HG03457 (cell line): ENCODE measurements around the gene CLINT1.
A peak's percentile ranks its signal among the peaks of the same experiment; 100 is the strongest.
"Not testable (repeated sequence)": the region's sequence is repeated elsewhere in the genome, so short reads cannot be mapped to it uniquely, and the experiment has no call there.

Experiments used
- ATAC-seq: cut with Tn5 transposase; IDR thresholded peaks from one replicate; pipeline ENCODE4 v1.9.1; 2021; ENCODE audit warnings: moderate number of reproducible peaks; ENCODE audit not compliant: unreplicated experiment

Gene CLINT1

DNA sequence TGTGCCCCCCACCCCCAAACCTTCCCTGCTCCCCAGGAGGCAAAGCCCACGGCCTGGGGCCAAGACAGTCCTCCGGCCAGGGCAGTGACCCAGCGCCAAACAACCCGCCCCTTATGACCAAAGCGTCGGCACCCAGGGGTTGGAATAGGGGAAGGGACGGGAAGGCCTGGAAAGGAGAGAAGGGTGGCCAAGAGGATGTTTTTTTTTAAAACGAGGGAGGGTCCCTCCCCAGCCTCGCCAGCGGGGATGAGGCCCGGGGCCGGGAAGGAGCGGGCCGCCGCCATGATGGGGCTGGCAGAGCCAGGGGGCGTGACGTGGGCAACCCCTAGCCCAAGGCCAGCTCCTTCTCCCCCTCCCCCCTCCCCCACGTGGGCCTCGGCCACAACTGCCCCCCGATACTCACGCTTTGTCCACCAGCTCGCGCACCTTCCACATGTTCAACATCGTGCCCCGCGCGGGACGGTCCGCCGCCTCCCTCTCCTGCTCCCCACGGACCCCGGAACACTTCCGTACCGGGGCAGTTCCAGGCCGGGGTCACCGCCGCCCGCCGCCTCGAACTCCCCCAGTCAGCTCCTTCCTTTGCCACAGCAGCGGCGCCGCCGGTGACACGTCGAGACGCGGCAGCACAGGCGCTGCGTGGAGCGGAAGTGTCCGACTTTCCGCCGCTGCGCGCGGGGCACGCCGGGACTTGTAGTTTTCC is at the start of gene CLINT1:
TSS of gene CLINT1 (minus strand) at position 619 of the 700 bp plus-strand sequence. CDS start at position 444, 175 bp downstream.
- ATAC-seq, result peak; percentile 45

DNA sequence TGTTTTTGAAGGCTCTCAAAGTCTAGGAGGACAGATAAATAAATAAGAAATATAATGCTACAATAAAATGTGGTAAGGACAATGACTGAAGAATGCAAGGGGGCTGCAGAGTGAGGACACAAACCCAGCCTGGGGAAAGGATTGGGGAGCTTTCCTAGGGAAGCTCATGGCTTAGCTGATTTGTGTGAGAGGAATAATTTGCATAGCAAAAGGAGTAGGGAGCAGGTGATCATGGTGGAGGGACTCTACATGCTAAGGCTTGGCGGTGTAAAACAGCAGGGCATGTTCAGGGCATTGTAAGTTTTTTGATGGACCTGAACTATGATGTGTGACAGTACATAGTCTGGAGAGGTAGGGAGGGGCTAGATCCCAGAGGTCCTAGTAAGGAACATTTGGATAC is 49.5 kb upstream of the CLINT1 start:
- ATAC-seq, result no peak

DNA sequence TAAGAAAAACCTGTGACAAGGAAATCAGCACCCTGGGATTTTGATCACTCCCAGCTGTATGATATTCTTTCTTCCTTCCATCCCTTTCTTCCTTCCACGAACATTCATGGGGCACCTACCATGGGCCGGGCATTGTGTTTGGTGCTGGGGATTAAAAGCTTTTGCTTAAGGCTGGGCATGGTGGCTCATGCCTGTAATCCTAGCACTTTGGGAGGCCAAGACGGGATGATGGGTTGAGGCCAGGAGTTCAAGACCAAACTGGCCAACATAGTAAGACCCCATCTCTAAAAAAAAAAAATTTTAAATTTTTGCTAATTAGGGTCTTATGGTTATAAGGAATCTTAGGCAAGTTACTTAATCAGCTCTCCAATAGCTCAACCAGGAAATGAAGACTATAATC is 48.5 kb upstream of the CLINT1 start:
- ATAC-seq, result no peak

DNA sequence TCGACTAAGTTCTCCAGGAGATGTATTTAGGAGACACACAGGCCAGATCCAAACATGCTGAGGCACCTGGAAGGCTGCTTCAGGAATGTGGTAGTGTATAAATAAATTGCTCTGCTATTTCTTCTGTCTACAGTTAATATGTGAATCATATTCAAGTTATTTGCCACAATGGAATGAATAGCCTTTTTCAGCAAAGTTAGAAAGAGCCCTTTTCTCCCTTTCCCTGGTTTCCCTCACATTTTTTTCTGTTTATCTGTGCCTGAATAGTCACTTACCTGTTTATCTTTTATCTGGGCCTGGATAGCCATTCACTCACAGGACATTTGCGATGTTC is 44.1 kb upstream of the CLINT1 start:
- ATAC-seq, result no peak

DNA sequence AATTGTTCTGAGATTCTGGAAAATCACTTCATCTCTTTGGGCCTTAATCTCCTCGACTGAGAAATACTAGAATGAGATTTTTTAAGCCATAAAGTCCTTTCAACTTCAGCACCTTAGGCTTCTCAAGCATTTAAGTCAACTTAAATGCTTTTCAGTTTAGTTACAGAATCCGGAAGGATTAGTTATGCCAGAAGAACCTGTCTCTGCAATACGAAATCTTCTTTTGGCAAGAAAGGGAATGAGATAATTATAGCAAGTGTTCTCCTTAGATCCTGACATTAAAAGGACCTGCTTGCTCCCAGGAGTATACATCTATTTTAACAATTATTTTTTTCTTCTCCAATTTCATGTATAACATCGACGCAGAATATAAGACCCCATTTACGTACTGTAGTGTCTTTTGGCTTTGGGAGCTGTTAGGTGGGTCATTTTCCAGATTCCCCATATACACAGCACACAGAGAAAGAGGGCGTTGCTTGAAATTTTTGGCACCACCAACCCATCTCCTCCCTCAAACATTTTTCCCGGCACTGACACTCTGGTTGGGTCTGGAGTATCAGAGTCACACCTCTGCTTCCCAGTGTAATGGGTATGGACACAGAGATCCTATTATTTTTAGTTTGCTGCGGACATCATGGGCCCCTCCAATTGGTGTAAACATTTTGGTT is 43.6 kb upstream of the CLINT1 start:
- no peak for ATAC-seq

DNA sequence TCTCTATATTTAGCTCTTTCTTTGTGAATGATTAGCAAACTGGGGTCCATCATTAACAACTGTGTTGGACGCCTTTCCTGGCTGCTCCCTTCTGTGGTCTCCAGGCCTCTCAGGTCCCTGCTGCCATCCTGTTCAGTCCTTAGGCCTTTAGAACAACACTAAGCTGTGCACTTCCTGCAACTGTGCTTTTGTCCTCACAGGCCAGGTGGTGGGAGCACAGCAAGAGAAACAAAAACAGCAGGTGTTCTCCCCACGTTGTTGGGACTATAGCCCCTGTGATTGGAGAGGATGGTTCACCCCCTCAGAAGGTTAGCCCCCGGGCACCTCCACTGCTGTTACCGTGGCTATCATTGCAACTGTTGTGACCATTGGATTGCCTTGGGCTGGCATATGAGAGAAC is 41.7 kb upstream of the CLINT1 start:
- no peak for ATAC-seq

DNA sequence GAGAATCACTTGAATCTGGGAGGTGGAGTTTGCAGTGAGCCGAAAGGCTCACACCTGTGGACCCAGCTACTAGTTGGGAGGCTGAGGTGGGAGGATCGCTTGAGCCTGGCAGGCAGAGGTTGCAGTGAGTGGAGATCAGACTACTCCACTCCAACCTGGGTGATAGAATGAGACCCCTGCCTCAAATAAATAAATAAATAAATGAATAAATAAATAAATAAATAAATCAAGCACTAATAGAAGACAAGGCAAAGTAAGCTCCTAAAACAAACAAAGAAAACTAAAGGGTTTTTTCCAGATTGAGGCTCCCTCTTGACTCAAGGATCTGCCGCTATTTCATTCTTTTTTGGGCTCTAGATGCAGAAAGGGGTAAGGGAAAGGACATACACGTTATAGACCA is 34.7 kb upstream of the CLINT1 start:
- no peak for ATAC-seq

DNA sequence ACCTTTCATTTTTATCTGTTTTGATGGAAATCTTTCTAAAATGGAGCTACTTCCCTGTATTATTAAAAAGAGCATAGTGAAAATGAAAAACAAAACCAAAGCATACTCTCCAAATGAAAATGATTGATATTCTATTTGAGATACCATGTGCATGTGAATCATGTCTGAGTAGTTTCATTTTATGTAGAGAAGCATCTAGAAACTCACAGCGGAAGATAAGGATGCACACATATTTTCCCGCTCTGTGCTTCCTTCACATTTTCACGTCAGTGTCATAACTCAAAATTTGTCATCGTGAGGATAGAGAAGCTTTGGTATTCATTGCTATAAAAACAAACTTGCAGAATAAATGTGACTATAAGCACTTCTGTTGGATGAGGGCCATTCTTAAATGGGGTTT is 34.0 kb upstream of the CLINT1 start:
- ATAC-seq, result no peak

DNA sequence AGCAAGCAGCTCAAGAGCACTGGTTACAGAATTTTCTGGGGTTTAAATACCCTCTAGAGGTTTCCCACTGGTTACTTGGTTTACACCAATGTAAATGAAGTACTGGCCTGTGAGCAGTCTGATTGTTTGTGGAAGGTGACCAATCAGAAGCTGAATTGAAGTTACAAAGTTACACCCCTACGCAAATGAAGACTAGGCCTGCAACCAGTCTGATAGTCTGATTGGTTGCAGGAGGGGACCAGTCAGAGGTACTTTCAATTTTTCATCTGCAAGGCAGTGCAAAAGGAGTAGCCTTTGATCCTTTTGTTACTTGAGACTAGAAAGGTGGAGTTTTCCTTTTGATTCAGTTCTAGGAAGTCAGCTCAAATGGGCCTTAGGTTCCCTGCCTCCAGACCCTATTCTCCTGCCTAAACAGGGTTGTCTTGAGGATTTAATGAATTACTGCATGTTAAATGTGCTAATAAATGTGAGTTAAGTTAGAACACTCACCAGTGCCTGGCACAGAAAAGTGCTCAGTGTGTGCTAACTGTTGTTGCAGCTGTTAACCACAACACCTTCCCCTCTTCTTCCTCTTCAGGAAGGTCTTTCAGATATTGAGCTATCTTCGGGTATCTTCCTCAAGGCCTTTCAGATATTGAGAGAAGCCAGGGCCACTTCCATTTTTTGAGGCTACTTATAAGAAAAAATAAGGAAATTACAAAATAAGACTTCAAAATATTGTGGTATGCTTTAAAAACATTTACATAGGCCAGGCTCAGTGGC is 32.1 kb upstream of the CLINT1 start:
- ATAC-seq, result no peak

DNA sequence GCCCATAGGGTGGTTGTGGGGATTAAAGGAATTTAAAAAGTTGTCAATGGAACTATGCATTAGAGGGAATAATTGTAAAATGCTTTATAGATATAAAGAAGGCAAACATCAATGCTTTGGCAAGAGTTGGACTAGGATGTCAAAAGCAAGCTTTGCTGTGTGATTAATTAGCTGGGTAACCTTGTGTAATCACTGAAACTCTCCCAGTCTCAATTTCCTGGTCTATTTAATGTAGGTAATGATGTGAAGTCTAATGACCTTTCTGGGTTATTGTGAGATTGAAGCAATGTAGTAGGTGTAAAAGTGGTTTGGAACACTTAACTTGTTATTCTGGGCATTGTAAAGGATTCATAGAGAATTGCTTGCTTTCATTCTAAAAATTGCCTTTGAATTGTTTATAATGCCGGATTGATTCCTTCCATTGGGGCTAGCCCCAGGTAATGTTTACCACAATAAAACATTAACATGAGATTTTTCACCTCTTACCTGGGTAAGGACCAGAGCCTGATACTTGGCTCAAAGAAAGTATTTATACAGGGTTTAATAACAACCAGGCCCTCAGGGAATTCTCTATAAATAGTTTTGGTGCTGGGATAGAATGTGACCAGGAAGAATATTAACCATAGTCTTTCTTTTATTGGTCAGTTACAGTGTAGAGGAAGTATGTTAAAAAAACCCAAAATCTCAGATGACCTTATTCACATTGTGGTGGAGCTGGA is 30.0 kb upstream of the CLINT1 start:
- ATAC-seq, result no peak

DNA sequence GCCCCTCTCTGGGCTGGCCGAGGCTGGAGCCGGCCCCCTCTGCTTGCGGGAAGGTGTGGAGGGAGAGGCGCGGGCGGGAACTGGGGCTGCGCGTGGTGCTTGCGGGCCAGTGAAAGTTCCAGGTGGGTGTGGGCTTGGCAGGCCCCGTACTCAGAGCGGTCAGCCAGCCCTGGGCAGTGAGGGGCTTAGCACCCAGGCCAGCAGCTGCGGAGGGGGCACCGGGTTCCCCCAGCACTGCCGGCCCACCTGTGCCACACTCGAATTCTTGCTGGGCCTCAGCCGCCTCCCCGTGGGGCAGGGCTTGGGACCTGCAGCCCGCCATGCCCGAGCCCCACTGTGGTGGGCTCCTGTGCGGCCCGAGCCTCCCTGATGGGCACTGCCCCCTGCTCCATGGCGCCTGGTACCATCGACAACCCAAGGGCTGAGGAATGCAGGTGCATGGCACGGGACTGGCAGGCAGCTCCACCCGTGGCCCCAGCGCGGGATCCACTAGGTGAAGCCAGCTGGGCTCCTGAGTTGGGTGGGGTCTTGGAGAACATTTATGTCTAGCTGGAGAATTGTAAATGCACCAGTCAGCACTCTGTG is 27.9 kb upstream of the CLINT1 start:
- no peak for ATAC-seq

DNA sequence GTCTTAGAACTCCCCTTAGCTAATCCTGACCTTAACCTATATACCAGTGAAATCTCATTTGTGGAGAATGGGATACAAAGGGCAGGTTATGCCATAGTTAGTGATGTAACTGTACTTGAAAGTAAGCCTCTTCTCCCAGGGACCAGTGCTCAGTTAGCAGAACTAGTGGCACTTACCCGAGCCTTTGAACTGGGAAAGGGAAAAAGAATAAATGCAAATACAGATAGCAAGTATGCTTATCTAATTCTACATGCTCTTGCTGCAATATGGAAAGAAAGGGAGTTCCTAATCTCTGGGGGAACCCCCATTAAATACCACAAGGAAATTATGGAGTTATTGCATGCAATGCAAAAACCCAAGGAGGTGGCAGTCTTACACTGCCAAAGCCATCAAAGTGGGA is 26.1 kb upstream of the CLINT1 start:
- ATAC-seq, result not testable (repeated sequence)

DNA sequence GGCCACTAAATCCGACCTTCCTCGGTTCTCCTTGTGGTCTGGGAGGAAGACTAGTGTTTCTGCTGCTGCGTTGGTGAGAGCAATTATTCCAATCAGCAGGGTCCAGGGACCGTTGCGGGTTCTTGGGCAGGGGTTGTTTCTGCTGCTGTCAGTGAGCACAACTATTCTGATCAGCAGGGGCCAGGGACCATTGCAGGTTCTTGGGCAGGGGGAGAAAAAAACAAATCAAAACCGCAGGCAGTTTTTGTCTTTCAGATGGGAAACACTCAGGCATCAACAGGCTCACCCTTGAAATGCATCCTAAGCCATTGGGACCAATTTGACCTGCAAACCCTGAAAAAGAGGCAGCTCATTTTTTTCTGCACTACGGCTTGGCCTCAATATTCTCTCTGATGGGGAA is 22.6 kb upstream of the CLINT1 start:
- not testable (repeated sequence) for ATAC-seq

DNA sequence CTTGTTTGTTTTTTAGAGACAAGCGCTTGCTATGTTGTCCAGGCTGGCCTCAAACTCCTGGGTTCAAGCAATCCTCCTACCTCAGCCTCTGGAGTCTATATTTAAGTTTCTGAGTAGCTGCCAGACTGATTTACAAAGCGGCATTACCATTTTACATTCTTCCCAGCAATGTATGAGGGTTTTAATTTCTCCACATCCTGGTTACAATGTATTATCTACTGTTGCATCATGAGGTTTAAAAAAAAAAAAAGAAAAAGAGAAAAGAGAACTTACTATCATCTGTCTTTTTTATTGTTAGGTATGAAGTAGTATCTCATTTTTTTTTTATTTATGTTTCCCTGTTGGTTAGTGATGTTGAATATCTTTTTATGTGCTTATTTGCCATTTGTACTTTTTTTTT is 18.9 kb upstream of the CLINT1 start:
- ATAC-seq, result no peak

DNA sequence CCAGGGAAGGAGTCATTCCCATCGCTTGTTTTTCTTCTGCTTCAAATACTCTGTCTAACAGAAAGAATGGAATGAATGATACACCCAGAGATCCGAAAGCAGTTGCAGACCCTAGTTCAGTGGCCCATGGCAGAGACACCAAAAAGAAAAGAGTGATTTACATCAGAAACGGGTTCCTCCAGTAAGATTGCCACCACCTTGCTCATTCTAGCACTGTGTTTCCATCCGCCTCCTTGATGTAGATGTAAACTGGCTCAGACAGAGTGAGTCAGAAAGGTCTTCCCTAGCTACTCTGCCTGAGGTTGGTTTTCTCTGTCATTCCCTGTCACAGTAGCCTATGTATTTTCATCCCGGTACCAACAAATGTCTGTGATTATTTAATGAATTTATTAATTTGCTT is 15.9 kb upstream of the CLINT1 start:
- ATAC-seq, result no peak

DNA sequence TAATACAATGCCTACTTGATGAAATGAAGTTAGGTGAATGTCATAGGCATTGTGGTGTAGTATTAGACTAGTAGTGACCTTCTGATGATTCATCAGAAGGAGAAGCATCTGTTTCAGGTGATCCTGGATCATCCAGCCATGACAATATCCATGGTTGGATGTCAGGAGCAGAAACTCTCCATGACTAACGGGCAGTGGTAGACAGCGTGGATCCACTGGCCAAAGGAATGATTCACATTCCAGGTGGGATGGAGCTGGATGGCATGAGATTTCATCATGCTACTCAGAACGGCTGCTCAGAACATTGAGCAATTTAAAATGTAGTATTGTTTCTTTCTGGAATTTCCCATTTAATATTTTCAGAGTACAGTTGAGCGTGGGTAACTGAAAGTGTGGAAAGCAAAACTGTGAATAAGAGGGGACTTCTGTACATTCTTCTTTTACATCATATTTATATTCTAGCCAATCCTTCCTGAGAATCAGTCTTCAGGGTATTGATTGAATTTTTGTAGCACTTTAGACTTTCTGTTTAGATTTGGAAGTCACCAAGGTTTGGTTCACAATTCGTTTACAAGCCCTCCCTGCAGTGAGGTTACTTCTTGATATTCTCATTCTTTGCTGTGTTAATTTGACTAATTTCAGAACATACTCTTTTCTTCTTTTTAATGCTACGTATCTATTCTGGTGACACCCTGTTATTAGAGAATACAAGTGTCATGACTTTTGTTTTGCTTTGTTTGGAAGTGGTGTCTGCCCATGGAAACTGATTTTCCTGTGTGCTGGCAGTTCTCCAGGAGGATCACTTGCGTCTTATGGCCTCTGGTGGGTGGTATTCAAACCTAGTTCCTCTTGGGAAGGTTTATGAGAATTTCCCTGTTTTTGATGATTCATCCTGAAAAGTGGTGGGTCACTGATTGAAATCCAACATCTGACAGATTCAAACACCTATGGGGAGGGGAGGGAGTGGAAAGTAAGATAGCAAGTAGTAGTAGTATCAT is 12.2 kb upstream of the CLINT1 start:
- no peak for ATAC-seq

DNA sequence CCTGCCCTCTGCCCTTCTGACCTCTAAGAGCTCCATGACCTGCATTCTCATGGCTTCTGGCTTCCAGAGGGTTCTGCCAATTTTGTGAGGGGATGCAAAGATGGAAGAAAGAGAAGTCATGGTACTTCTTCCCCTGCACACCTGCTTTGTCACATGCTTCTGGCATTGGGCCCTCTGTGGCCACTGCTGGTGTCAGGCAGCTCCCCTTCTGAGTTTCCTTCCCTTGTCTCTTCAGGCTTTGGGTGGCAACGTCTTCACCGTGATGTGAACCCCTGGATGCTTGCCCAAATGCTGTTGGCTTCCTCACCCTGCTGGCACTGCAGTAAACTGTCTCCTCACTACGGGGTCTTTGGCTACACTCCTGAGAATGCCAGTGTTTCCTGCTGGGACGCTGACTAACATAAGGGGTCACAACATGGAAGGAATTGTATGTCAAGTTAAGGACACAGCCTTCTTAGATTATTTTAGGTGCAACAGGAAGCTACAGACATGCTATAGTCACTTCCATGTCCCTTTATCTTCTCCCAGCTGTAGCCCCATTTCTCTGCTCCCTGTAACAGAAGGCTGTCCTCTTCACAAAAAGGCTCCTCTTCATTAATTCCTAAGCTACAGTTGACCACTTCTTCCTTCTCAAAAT is 8.9 kb upstream of the CLINT1 start:
- no peak for ATAC-seq

DNA sequence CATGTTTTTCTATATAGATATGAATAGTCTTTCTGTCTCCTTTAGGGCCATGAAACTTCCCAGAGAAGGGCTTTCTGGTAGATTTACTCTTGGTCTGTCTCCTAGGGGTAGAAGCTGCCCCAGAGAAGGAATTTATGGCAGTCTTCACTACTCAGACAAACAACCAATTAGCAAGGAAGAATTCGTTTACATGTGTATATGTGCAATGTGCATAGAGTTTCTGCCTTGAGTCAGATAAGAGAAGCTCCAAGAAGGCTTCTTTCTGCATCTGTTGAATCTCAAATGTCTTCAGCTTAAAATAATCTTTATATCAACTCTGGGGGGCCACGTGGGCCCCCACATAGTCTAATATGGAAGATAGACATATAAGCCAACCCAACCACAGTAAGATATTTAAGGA is 7.6 kb upstream of the CLINT1 start:
- no peak for ATAC-seq

DNA sequence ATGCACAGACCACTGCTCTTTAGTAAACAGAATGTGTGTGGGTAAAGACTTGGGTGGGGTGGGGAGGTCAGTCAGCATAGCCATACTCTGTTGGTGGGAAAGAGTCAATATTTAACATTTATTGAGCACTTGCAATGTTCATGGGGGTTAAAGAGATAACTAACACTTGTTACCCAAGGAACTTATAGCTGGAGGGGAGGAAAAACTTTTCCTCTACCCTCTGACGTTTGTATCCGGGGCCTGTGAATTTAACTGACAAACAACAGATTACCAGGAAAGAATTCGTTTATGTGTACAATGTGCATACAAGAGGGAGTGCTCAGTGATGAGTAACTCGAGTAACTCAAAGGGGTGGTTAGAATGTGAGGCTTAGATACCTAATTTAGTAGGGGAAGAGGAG is 6.8 kb upstream of the CLINT1 start:
- ATAC-seq, result no peak
